ENCODE data around the gene SLC34A1. TPM values are rescaled to one million over a fixed set of nuclear protein-coding genes. Genes with fewer than 3 reads are reported as not detected.

The SLC34A1 gene
- total and polyA plus RNA-seq, 9 donors, result not detected

DNA sequence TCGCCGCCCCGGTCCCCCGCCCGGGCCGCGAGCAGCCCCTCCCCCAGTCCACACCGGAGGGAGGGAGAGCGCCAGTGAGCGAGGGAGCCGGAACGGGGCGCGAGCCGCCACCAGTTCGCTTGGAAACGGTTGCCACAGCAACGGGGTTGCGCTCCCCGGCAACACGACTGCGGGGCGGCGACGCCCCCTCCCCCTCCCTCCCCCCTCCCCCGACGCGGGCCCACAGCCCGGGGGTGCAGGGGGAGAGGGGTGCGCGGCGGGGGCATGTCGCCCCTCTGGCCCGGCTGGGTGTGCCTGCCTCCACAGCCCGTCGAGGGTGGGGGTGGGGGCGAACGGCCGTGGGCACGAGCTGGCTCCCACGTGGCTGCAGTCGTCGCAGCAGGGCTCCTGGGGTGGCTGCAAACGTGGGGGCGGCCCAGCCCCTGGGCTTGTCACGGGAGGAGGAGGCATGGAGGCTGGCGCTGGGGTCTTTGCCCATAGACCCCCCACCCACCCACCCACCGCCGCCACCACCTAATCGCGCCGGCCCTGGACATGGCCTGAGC lies 62.9 kb downstream of the SLC34A1 start:
- no peaks in the 10 kb centered on the region for H3K9me3 ChIP-seq
- peaks cover 6% of the 10 kb centered on the region for H3K4me1 ChIP-seq (ENCODE audit: insufficient read depth)
- no peaks in the 10 kb centered on the region for H3K36me3 ChIP-seq
- DNase-seq, result peak; percentile 50 to 70 (median 66)
- H3K27ac ChIP-seq, result no peak overlapping the region
- TF ChIP-seq, protein P1, sequence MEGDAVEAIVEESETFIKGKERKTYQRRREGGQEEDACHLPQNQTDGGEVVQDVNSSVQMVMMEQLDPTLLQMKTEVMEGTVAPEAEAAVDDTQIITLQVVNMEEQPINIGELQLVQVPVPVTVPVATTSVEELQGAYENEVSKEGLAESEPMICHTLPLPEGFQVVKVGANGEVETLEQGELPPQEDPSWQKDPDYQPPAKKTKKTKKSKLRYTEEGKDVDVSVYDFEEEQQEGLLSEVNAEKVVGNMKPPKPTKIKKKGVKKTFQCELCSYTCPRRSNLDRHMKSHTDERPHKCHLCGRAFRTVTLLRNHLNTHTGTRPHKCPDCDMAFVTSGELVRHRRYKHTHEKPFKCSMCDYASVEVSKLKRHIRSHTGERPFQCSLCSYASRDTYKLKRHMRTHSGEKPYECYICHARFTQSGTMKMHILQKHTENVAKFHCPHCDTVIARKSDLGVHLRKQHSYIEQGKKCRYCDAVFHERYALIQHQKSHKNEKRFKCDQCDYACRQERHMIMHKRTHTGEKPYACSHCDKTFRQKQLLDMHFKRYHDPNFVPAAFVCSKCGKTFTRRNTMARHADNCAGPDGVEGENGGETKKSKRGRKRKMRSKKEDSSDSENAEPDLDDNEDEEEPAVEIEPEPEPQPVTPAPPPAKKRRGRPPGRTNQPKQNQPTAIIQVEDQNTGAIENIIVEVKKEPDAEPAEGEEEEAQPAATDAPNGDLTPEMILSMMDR (IDR thresholded peaks at IDR 0.05), result no peak
- TF ChIP-seq EP300 (IDR thresholded peaks at IDR 0.05) (no peak), POLR2A (IDR thresholded peaks at IDR 0.05) (no peak)
- WGBS, 3 donors, result 1 to 2% methylated on average over 16 to 44 of the region's 52 CpGs; no CpG with 5 or more reads in 1 of the 3 donors
- intact Hi-C loops (cut with DNase I), result loop anchor here in 1 of 4 donors (5.0 kb wide), 1 partner anchor 40 kb away; the partner anchor contains the start of gene F12
- H3K4me3 ChIP-seq, result peak overlapping the region; percentile 42
- no peaks in the 10 kb centered on the region for H3K27me3 ChIP-seq

DNA sequence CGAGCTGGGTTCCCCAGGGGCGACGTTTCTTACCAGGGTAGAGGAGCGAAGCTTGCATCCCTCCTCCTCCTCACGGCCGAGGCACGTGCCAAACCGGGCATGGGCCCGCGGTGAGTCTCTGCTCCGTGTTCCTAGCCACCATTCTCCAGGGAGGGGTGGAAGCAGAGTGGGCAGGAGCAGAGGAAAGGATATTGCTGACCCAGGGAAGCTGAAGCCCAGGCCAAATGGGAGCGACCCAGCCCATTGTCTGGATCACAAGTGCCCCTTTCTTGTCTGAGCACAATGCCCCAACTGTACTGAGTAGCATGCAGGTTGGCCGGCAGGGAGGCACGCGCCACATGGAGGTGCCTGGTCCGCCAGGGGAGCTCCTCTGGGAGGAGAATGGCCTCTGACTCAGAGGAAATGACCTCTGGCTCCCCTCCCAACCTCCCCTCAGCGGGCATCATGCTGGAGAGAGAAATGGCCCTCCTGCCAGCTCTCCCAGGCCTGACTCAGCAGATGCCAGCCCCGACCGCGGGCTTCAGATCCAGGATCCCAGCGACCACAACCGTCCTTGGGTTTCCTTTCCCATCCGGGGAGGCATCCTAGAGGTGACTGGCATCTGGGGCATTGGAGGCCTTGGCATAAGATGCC lies 63.5 kb downstream of the SLC34A1 start:
- intact Hi-C loops (cut with DNase I), result loop anchor here in 2 of 4 donors (2.0 to 5.0 kb wide), 2 partner anchors 40 to 43 kb away; partner anchors contain the start of gene F12 (in 1 of the 2)
- DNase-seq, result peak in 1 of 5 donors; percentile 57
- Histone ChIP-seq H3K4me3 (peak overlapping the region; percentile 42), H3K27me3 (no peaks in the 10 kb centered on the region), H3K4me1 (ENCODE audit: insufficient read depth) (peaks cover 6% of the 10 kb centered on the region), H3K9me3 (no peaks in the 10 kb centered on the region), H3K27ac (no peak overlapping the region), H3K36me3 (no peaks in the 10 kb centered on the region)
- TF ChIP-seq, protein P1 (IDR thresholded peaks at IDR 0.05), result no peak
- TF ChIP-seq EP300 (IDR thresholded peaks at IDR 0.05) (no peak), POLR2A (IDR thresholded peaks at IDR 0.05) (no peak)
- WGBS, 3 donors, result 21 to 22% (median 22%) methylated on average over 19 to 23 of the region's 23 CpGs

Other genes starting within 250 kb of the SLC34A1 start
- 10 to 100 TPM; 23.3 to 40.4 (median 26.8) TPM for gene RAB24, start 80.7 kb upstream of the SLC34A1 start, total RNA-seq
- gene RAB24, start 80.7 kb upstream of the SLC34A1 start, polyA plus RNA-seq, result 10 to 100 TPM; 17.0 to 40.4 TPM
- gene PRELID1, start 80.6 kb upstream of the SLC34A1 start, total RNA-seq, result 10 to 100 TPM; 42.8 to 96.8 (median 74.6) TPM
- 10 to 100 TPM; 65.0 to 77.6 TPM for gene PRELID1, start 80.6 kb upstream of the SLC34A1 start, polyA plus RNA-seq
- gene MXD3, start 72.5 kb upstream of the SLC34A1 start, total RNA-seq, result 1 to 10 TPM; 3.2 to 9.8 (median 6.2) TPM
- 1 to 10 TPM in 1 of 2 donors, under 1 TPM in 1; 0.30 to 6.0 TPM for gene MXD3, start 72.5 kb upstream of the SLC34A1 start, polyA plus RNA-seq
- 100 to 1,000 TPM in 2 of 7 donors, 10 to 100 TPM in 5; 63.5 to 154 (median 93.5) TPM for gene LMAN2, start 32.8 kb upstream of the SLC34A1 start, total RNA-seq
- gene LMAN2, start 32.8 kb upstream of the SLC34A1 start, polyA plus RNA-seq, result 100 to 1,000 TPM in 1 of 2 donors, 10 to 100 TPM in 1; 85.0 to 142 TPM
- gene RGS14, start 26.5 kb upstream of the SLC34A1 start, total RNA-seq, result 10 to 100 TPM in 1 of 7 donors, 1 to 10 TPM in 6; 4.0 to 27.0 (median 8.0) TPM
- 1 to 10 TPM in 1 of 2 donors, under 1 TPM in 1; 0.73 to 6.2 TPM for gene RGS14, start 26.5 kb upstream of the SLC34A1 start, polyA plus RNA-seq
- gene PFN3, start 16.2 kb downstream of the SLC34A1 start, total RNA-seq, result not detected
- gene PFN3, start 16.2 kb downstream of the SLC34A1 start, polyA plus RNA-seq, result not detected
- 1 to 10 TPM in 1 of 7 donors, under 1 TPM in 1, not detected in 5; 0.28 to 1.7 TPM for gene F12, start 25.1 kb downstream of the SLC34A1 start, total RNA-seq
- not detected for gene F12, start 25.1 kb downstream of the SLC34A1 start, polyA plus RNA-seq
- 10 to 100 TPM; 13.6 to 30.3 (median 21.7) TPM for gene GRK6, start 42.2 kb downstream of the SLC34A1 start, total RNA-seq
- gene GRK6, start 42.2 kb downstream of the SLC34A1 start, polyA plus RNA-seq, result 10 to 100 TPM in 1 of 2 donors, 1 to 10 TPM in 1; 5.9 to 15.3 TPM
- 10 to 100 TPM in 1 of 7 donors, 1 to 10 TPM in 5, under 1 TPM in 1; 0.66 to 11.4 (median 2.1) TPM for gene PRR7, start 62.4 kb downstream of the SLC34A1 start, total RNA-seq
- under 1 TPM in 1 of 2 donors, not detected in 1; 0.51 TPM for gene PRR7, start 62.4 kb downstream of the SLC34A1 start, polyA plus RNA-seq
- 10 to 100 TPM; 35.1 to 91.6 (median 57.0) TPM for gene DBN1, start 89.2 kb downstream of the SLC34A1 start, total RNA-seq
- 10 to 100 TPM; 18.4 to 55.4 TPM for gene DBN1, start 89.2 kb downstream of the SLC34A1 start, polyA plus RNA-seq
- gene PDLIM7, start 113.2 kb downstream of the SLC34A1 start, total RNA-seq, result 100 to 1,000 TPM in 4 of 7 donors, 10 to 100 TPM in 3; 32.7 to 243 (median 151) TPM
- 10 to 100 TPM; 25.7 to 83.3 TPM for gene PDLIM7, start 113.2 kb downstream of the SLC34A1 start, polyA plus RNA-seq
- gene DOK3, start 125.4 kb downstream of the SLC34A1 start, total RNA-seq, result 1 to 10 TPM; 1.3 to 7.2 (median 2.5) TPM
- 1 to 10 TPM; 1.8 to 4.2 TPM for gene DOK3, start 125.4 kb downstream of the SLC34A1 start, polyA plus RNA-seq
- 100 to 1,000 TPM in 1 of 7 donors, 10 to 100 TPM in 6; 63.5 to 104 (median 76.0) TPM for gene DDX41, start 132.5 kb downstream of the SLC34A1 start, total RNA-seq
- 10 to 100 TPM; 58.3 to 63.6 TPM for gene DDX41, start 132.5 kb downstream of the SLC34A1 start, polyA plus RNA-seq
- 10 to 100 TPM; 50.2 to 77.6 (median 64.3) TPM for gene FAM193B, start 170.1 kb downstream of the SLC34A1 start, total RNA-seq
- gene FAM193B, start 170.1 kb downstream of the SLC34A1 start, polyA plus RNA-seq, result 10 to 100 TPM; 14.8 to 77.3 TPM
- 100 to 1,000 TPM in 2 of 7 donors, 10 to 100 TPM in 5; 54.0 to 112 (median 80.7) TPM for gene TMED9, start 207.8 kb downstream of the SLC34A1 start, total RNA-seq
- 10 to 100 TPM; 68.5 to 80.3 TPM for gene TMED9, start 207.8 kb downstream of the SLC34A1 start, polyA plus RNA-seq
- gene B4GALT7, start 215.7 kb downstream of the SLC34A1 start, total RNA-seq, result 10 to 100 TPM; 18.0 to 40.0 (median 27.2) TPM
- 10 to 100 TPM in 1 of 2 donors, 1 to 10 TPM in 1; 8.5 to 28.7 TPM for gene B4GALT7, start 215.7 kb downstream of the SLC34A1 start, polyA plus RNA-seq